ENCODE results near the gene SAMHD1. TPM values are rescaled to one million over a fixed set of nuclear protein-coding genes. Genes with fewer than 3 reads are reported as not detected.
A peak's percentile ranks its signal among the peaks of the same experiment; 100 is the strongest.

SAMHD1 gene
- total and polyA plus RNA-seq, 2 donors (not counting 1 experiment from before 2014, with no cell fraction given): 25.9 to 47.2 TPM

DNA sequence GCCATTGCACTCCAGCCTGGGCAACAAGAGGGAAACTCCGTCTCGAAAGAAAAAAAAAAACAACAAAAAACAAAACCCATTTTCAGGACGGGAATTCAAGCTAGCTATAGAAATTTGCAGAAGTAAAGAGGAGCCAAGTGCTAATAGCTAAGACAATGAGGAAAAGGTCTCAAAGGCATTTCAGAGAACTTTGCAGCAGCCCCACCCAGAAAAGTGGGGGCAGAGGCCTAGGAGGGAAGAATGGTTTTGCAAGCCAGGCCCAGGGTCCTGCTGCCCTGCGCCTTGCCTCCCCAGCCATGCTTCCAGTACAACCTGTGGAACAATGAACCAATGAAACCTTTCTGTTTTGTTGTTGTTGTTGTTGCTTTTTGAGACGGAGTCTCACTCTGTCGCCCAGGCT, 38.3 kb upstream of the SAMHD1 start:
- Histone ChIP-seq H3K4me3 (replicated peaks in 1 of 4; ENCODE audit: control extremely low read depth in 1 of 4, insufficient read depth in 1 of 4, low read depth in 3 of 4, low read length in 4 of 4) (no peak overlapping the region), H3K9me3 (ENCODE audit: control insufficient read depth, insufficient read depth, low read depth, low read length) (no peaks in the 10 kb centered on the region), H3K27ac (ENCODE audit: insufficient read depth, low read length) (no peak overlapping the region), H2AFZ (ENCODE audit: low read length) (no peak overlapping the region), H3K79me2 (ENCODE audit: control insufficient read depth, insufficient read depth, low read length) (no peaks in the 10 kb centered on the region), H4K20me1 (ENCODE audit: control insufficient read depth, extremely low read depth, insufficient read depth, low read length) (no peaks in the 10 kb centered on the region), H3K27me3 (ENCODE audit: control insufficient read depth, insufficient read depth, low read length) (no peaks in the 10 kb centered on the region), H3K4me2 (ENCODE audit: extremely low read depth, insufficient read depth, low read length) (no peak overlapping the region), H3K9ac (ENCODE audit: insufficient read depth, low read length) (no peak overlapping the region), H3K4me1 (ENCODE audit: control insufficient read depth, extremely low read depth, insufficient read depth, low read length) (no peaks in the 10 kb centered on the region), H3K36me3 (ENCODE audit: control insufficient read depth, insufficient read depth, low read length) (no peaks in the 10 kb centered on the region)
- no peak for DNase-seq (ENCODE audit: low read depth in 2 of 2)
- TF ChIP-seq, protein P1, sequence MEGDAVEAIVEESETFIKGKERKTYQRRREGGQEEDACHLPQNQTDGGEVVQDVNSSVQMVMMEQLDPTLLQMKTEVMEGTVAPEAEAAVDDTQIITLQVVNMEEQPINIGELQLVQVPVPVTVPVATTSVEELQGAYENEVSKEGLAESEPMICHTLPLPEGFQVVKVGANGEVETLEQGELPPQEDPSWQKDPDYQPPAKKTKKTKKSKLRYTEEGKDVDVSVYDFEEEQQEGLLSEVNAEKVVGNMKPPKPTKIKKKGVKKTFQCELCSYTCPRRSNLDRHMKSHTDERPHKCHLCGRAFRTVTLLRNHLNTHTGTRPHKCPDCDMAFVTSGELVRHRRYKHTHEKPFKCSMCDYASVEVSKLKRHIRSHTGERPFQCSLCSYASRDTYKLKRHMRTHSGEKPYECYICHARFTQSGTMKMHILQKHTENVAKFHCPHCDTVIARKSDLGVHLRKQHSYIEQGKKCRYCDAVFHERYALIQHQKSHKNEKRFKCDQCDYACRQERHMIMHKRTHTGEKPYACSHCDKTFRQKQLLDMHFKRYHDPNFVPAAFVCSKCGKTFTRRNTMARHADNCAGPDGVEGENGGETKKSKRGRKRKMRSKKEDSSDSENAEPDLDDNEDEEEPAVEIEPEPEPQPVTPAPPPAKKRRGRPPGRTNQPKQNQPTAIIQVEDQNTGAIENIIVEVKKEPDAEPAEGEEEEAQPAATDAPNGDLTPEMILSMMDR (conservative IDR thresholded peaks at IDR 0.05 in 1 of 2, IDR thresholded peaks at IDR 0.05 in 1 of 2; ENCODE audit: low read depth in 1 of 2, low read length in 2 of 2): no peak
- no peak for TF ChIP-seq EZH2 (IDR thresholded peaks at IDR 0.05; ENCODE audit: low read length, missing control alignments)

DNA sequence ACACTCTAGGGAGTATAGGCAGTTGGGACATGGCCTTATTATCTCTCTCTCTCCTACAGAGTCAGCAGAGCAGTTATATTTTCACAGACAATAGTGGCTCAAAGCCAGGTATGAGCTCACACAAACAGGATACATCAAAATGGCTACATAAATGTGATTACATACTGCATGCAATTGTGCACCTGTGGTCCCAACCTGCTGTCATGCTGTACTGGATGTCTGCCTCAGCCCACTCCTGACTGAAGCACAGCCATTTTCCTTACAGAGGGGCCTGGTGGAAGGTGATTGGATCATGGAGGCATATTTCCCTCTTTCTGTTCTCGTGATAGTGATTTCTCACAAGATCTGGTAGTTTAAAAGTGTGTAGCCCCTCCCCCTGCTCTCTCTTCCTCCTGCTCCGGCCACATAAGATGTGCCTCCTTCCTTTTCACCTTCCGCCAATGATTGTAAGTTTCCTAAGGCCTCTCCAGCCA, 37.0 kb upstream of the SAMHD1 start:
- Histone ChIP-seq H3K9ac (ENCODE audit: insufficient read depth, low read length) (no peak overlapping the region), H2AFZ (ENCODE audit: low read length) (peak overlapping the region; percentile 37), H3K4me2 (ENCODE audit: extremely low read depth, insufficient read depth, low read length) (no peak overlapping the region), H3K4me1 (ENCODE audit: control insufficient read depth, extremely low read depth, insufficient read depth, low read length) (no peaks in the 10 kb centered on the region), H3K36me3 (ENCODE audit: control insufficient read depth, insufficient read depth, low read length) (no peaks in the 10 kb centered on the region), H3K4me3 (replicated peaks in 1 of 4; ENCODE audit: control extremely low read depth in 1 of 4, insufficient read depth in 1 of 4, low read depth in 3 of 4, low read length in 4 of 4) (no peak overlapping the region), H3K9me3 (ENCODE audit: control insufficient read depth, insufficient read depth, low read depth, low read length) (no peaks in the 10 kb centered on the region), H3K27ac (ENCODE audit: insufficient read depth, low read length) (no peak overlapping the region), H3K27me3 (ENCODE audit: control insufficient read depth, insufficient read depth, low read length) (no peaks in the 10 kb centered on the region), H3K79me2 (ENCODE audit: control insufficient read depth, insufficient read depth, low read length) (no peaks in the 10 kb centered on the region), H4K20me1 (ENCODE audit: control insufficient read depth, extremely low read depth, insufficient read depth, low read length) (no peaks in the 10 kb centered on the region)
- TF ChIP-seq EZH2 (IDR thresholded peaks at IDR 0.05; ENCODE audit: low read length, missing control alignments): no peak
- TF ChIP-seq, protein P1 (conservative IDR thresholded peaks at IDR 0.05 in 1 of 2, IDR thresholded peaks at IDR 0.05 in 1 of 2; ENCODE audit: low read depth in 1 of 2, low read length in 2 of 2): no peak
- DNase-seq (ENCODE audit: low read depth in 2 of 2): peak; percentile 11 to 22

DNA sequence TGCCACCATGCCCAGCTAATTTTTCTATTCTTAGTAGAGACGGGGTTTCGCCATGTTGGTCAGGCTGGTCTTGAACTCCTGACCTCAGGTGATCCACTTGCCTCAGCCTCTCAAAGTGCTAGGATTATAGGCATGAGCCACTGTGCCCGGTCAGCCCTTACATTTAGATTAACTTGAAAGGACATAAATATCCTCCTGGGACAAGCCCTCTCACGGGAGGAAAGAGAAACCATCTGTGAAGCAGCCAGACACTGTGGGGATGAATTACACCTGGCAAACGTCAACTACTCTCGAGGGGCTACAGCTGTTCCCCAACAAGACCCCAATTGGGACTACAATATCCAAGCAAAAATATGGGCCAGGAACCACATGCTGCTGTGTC, 32.7 kb upstream of the SAMHD1 start:
- Histone ChIP-seq H3K79me2 (ENCODE audit: control insufficient read depth, insufficient read depth, low read length) (no peaks in the 10 kb centered on the region), H3K9ac (ENCODE audit: insufficient read depth, low read length) (no peak overlapping the region), H3K4me2 (ENCODE audit: extremely low read depth, insufficient read depth, low read length) (no peak overlapping the region), H3K4me3 (replicated peaks in 1 of 4; ENCODE audit: control extremely low read depth in 1 of 4, insufficient read depth in 1 of 4, low read depth in 3 of 4, low read length in 4 of 4) (no peak overlapping the region), H3K27ac (ENCODE audit: insufficient read depth, low read length) (no peak overlapping the region), H2AFZ (ENCODE audit: low read length) (no peak overlapping the region), H3K27me3 (ENCODE audit: control insufficient read depth, insufficient read depth, low read length) (no peaks in the 10 kb centered on the region), H3K9me3 (ENCODE audit: control insufficient read depth, insufficient read depth, low read depth, low read length) (no peaks in the 10 kb centered on the region), H3K4me1 (ENCODE audit: control insufficient read depth, extremely low read depth, insufficient read depth, low read length) (no peaks in the 10 kb centered on the region), H4K20me1 (ENCODE audit: control insufficient read depth, extremely low read depth, insufficient read depth, low read length) (no peaks in the 10 kb centered on the region), H3K36me3 (ENCODE audit: control insufficient read depth, insufficient read depth, low read length) (no peaks in the 10 kb centered on the region)
- DNase-seq (ENCODE audit: low read depth in 2 of 2): no peak
- TF ChIP-seq, protein P1 (conservative IDR thresholded peaks at IDR 0.05 in 1 of 2, IDR thresholded peaks at IDR 0.05 in 1 of 2; ENCODE audit: low read depth in 1 of 2, low read length in 2 of 2): no peak
- no peak for TF ChIP-seq EZH2 (IDR thresholded peaks at IDR 0.05; ENCODE audit: low read length, missing control alignments)

All from fibroblast of lung (primary cell).